K562 (cell line): ENCODE results near the gene TRIP6. TPM values are rescaled to one million over a fixed set of nuclear protein-coding genes. Genes with fewer than 3 reads are reported as not detected.

Experiments used
- ATAC-seq: fragments of 200-7000 bp; cut with Tn5 transposase; 3 replicates; pipeline ENCODE4 v1.9.1; 2020; ENCODE audit warnings: moderate library complexity
- BruUV-seq: library from RNA; stranded (reverse); fragments of 400-500 nt; replicated peaks from 2 replicates; lab custom pipeline; 2021; lab: Mats Ljungman, UMichigan
- CTCF ChIA-PET: fragments of 300-600 bp; formaldehyde crosslinking; extraction: SDS; loops from one replicate; lab custom pipeline; 2021; ENCODE audit warnings: low intra/inter-chr PET ratio; lab: Yijun Ruan, JAX
- POLR2A ChIA-PET: fragments of 300-600, 350-650 bp; sonication (Branson Sonifier 250); formaldehyde crosslinking; extraction: SDS; loops from one replicate; lab custom pipeline; 2021; ENCODE audit warnings: antibody characterized with exemption, inconsistent platforms; lab: Yijun Ruan, JAX
- DNase-seq, 4 experiments: peaks; one replicate each; pipeline versions ENCODE4 v3.0.0 to v3.0.0-alpha.2; 2011 to 2018; ENCODE audit warnings: low spot score in 3 of 4, mixed read lengths in 3 of 4; ENCODE audit errors: extremely low read depth in 1 of 4
- FAIRE-seq: peaks from 2 replicates; lab custom pipeline; 2011; peaks lifted over from hg19 to GRCh38; lab: Jason Lieb, UNC
- H2AFZ ChIP-seq: 2 replicates; pipeline ENCODE4 v1.6.0; 2011; ENCODE audit warnings: low read depth, low read length, control low read depth, inconsistent platforms
- H3K27ac ChIP-seq: fragments of 200-600 bp; 3 replicates; pipeline ENCODE4 v1.8.0; 2011; ENCODE audit warnings: low read depth, mild to moderate bottlenecking, control low read depth, inconsistent platforms, low read length, moderate library complexity, mixed read lengths; ENCODE audit errors: extremely low read depth
- H3K27me3 ChIP-seq, 2 experiments: fragments of 300-600 bp in 1 of 2; 2 replicates in 1 of 2; 3 replicates in 1 of 2; pipeline versions ENCODE4 v1.6.0 to v1.8.0; 2011; ENCODE audit warnings: inconsistent platforms in 2 of 2, low read length in 2 of 2, mild to moderate bottlenecking in 1 of 2, mixed read lengths in 1 of 2, moderate library complexity in 1 of 2; ENCODE audit not compliant: control insufficient read depth in 2 of 2, insufficient read depth in 2 of 2
- H3K36me3 ChIP-seq: fragments of 300-600 bp; 3 replicates; pipeline ENCODE4 v1.8.0; 2011; ENCODE audit warnings: mild to moderate bottlenecking, low read length, inconsistent platforms; ENCODE audit not compliant: control insufficient read depth, insufficient read depth
- H3K4me1 ChIP-seq, 2 experiments: fragments of 200-600 bp in 1 of 2; replicated peaks in 1 of 2; 2 replicates in 1 of 2; 3 replicates in 1 of 2; pipeline versions ENCODE4 v1.5.1 to v1.8.0; 2011; ENCODE audit warnings: inconsistent platforms in 2 of 2, low read length in 2 of 2, mild to moderate bottlenecking in 1 of 2, mixed read lengths in 1 of 2, moderate library complexity in 1 of 2; ENCODE audit not compliant: control insufficient read depth in 2 of 2, insufficient read depth in 2 of 2
- H3K4me2 ChIP-seq: 2 replicates; pipeline ENCODE4 v1.6.1; 2011; ENCODE audit warnings: low read length, control low read depth, inconsistent platforms, mixed read lengths; ENCODE audit not compliant: insufficient read depth
- H3K4me3 ChIP-seq: fragments of 200-600 bp; sonication (generic), shearing (Covaris generic); 2 replicates; pipeline ENCODE4 v1.5.1; 2016; ENCODE audit warnings: control low read depth, inconsistent platforms
- H3K79me2 ChIP-seq: fragments of 200-600 bp; 3 replicates; pipeline ENCODE4 v1.8.0; 2011; ENCODE audit warnings: low read length, inconsistent platforms; ENCODE audit not compliant: control insufficient read depth, insufficient read depth
- H3K9ac ChIP-seq, 2 experiments: 2 replicates each; pipeline versions ENCODE4 v1.6.0 to v1.6.1; 2011; ENCODE audit warnings: low read depth in 2 of 2, low read length in 2 of 2, control low read depth in 1 of 2, inconsistent platforms in 1 of 2, mild to moderate bottlenecking in 1 of 2, mixed read lengths in 1 of 2; ENCODE audit not compliant: insufficient read depth in 1 of 2
- H3K9me1 ChIP-seq: one replicate; pipeline ENCODE4 v1.6.0; 2011; ENCODE audit warnings: inconsistent platforms, mild to moderate bottlenecking, low read length, moderate library complexity; ENCODE audit not compliant: control insufficient read depth, insufficient read depth
- H3K9me3 ChIP-seq: replicated peaks from 2 replicates; pipeline ENCODE4 v1.5.1; 2011; ENCODE audit warnings: low read depth, low read length, inconsistent platforms; ENCODE audit not compliant: control insufficient read depth, insufficient read depth
- H4K20me1 ChIP-seq: replicated peaks from 2 replicates; pipeline ENCODE4 v1.6.1; 2011; ENCODE audit warnings: low read length, inconsistent platforms, mixed read lengths; ENCODE audit not compliant: control insufficient read depth, insufficient read depth
- BACH1 ChIP-seq: fragments of 200-800 bp; sonication (Bioruptor generic); IDR thresholded peaks from 2 replicates; pipeline ENCODE4 v1.6.1; 2016; ENCODE audit warnings: missing genetic modification characterization, missing compliant biosample characterization
- CREBBP ChIP-seq: IDR thresholded peaks from one replicate; pipeline ENCODE4 v1.6.1; 2012; ENCODE audit warnings: low read depth, mild to moderate bottlenecking, control low read depth, inconsistent platforms, low read length
- CXXC5 ChIP-seq: fragments of 250-450 bp; sonication (Bioruptor Pico); IDR thresholded peaks from 2 replicates; pipeline ENCODE4 v1.8.0; 2022; ENCODE audit warnings: inconsistent platforms, mild to moderate bottlenecking, moderate library complexity
- EWSR1 ChIP-seq: fragments of 450-650 bp; IDR thresholded peaks from 2 replicates; pipeline ENCODE4 v1.6.1; 2018; ENCODE audit warnings: borderline replicate concordance, mild to moderate bottlenecking, low read depth, moderate library complexity; ENCODE audit not compliant: partially characterized antibody
- GABPB2 ChIP-seq: fragments of 250-450 bp; sonication (Bioruptor Pico); conservative IDR thresholded peaks from 2 replicates; pipeline ENCODE4 v1.5.1; 2021; ENCODE audit warnings: mild to moderate bottlenecking
- MAFF ChIP-seq: IDR thresholded peaks from 2 replicates; pipeline ENCODE4 v1.6.1; 2012; ENCODE audit warnings: low read length, improper control_type of control experiment
- RAD51 ChIP-seq: fragments of 450-650 bp; IDR thresholded peaks from 2 replicates; pipeline ENCODE4 v1.7.1; 2016; ENCODE audit warnings: low read depth, mild to moderate bottlenecking, borderline replicate concordance
- SP2 ChIP-seq: IDR thresholded peaks from 2 replicates; pipeline ENCODE4 v1.6.1; 2011; ENCODE audit warnings: mild to moderate bottlenecking, low read depth, low read length, moderate library complexity; ENCODE audit not compliant: poor library complexity, severe bottlenecking; ENCODE audit errors: extremely low read depth
- TEAD1 ChIP-seq, 2 experiments: fragments of 450-650 bp in 1 of 2; sonication (generic) in 1 of 2; formaldehyde crosslinking; IDR thresholded peaks; 2 replicates each; pipeline versions ENCODE4 v1.4.0 to v1.8.0; 2020 to 2022; ENCODE audit warnings: mild to moderate bottlenecking in 2 of 2, missing genetic modification reagents in 1 of 2
- ZC3H4 ChIP-seq: sonication (generic); formaldehyde crosslinking; IDR thresholded peaks from 2 replicates; pipeline ENCODE4 v1.9.0; 2021; ENCODE audit warnings: missing genetic modification reagents, borderline replicate concordance
- ZNF134 ChIP-seq: fragments of 250-450 bp; sonication (Bioruptor Pico); conservative IDR thresholded peaks from 2 replicates; pipeline ENCODE4 v1.4.0; 2020
- WGBS: fragments of 100-300 bp; shearing (Covaris generic); methylation state at CpG from one replicate; pipeline ENCODE4 v1.1.6; 2016; ENCODE audit warnings: low coverage, mixed read lengths; ENCODE audit not compliant: insufficient coverage; ENCODE audit errors: missing lambda C conversion rate; 5-methylcytosine and 5-hydroxymethylcytosine counted together
- in situ Hi-C: fragments of 300-500 bp; cut with MboI; formaldehyde crosslinking; loops from 4 replicates; pipeline ENCODE4 v1.15.0; 2018; ENCODE audit warnings: inconsistent platforms, mixed read lengths
- intact Hi-C: fragments of 100-400 bp; cut with micrococcal nuclease; formaldehyde crosslinking; loops from 2 replicates; pipeline ENCODE4 v1.14.2; 2022
- polyA plus RNA-seq, 8 experiments: library from polyadenylated mRNA; depleted of rRNA in 4 of 8; stranded (reverse) in 5 of 8; unstranded in 3 of 8; fragments of >200 nt; fragmentation: Nextera tagmentation in 2 of 8; fragmentation: Illumina TruSeq in 1 of 8; extraction: Ambion mirVana in 2 of 8; extraction: Trizol in 1 of 8; gene quantifications; 2 replicates each; pipeline versions ENCODE4 v1.2.1 to v1.2.3, GENCODE V29; 2011 to 2014; ENCODE audit warnings: inconsistent platforms in 1 of 8, missing spikeins in 1 of 8
- total RNA-seq, 7 experiments: library from RNA; depleted of rRNA in 6 of 7; stranded (reverse); fragments of >200 nt in 6 of 7; fragmentation: Illumina TruSeq in 2 of 7; extraction: Trizol in 2 of 7; gene quantifications; 2 replicates each; pipeline versions ENCODE4 v1.2.1 to v1.2.3, GENCODE V29; 2011 to 2021; ENCODE audit warnings: low replicate concordance in 1 of 7
- TF ChIP-seq, protein P1 (sequence below): fragments of 250-450 bp; sonication (Bioruptor Pico); IDR thresholded peaks from 2 replicates; pipeline ENCODE4 v1.5.0; 2021
- TF ChIP-seq, protein P2 (sequence below): fragments of 250-450 bp; sonication (Bioruptor Pico); IDR thresholded peaks from 2 replicates; pipeline ENCODE4 v1.4.0; 2020; ENCODE audit warnings: mild to moderate bottlenecking, moderate library complexity
- TF ChIP-seq, protein P3 (sequence below): fragments of 250-450 bp; sonication (Bioruptor Pico); IDR thresholded peaks from 2 replicates; pipeline ENCODE4 v1.5.0; 2021; ENCODE audit warnings: mild to moderate bottlenecking, moderate library complexity

TRIP6 gene
- total and polyA plus RNA-seq, 9 of the 15 experiments (the other 6 are each of a cell fraction or from before 2014, with no cell fraction given) = 5.9 to 141 (median 54.0) TPM

DNA sequence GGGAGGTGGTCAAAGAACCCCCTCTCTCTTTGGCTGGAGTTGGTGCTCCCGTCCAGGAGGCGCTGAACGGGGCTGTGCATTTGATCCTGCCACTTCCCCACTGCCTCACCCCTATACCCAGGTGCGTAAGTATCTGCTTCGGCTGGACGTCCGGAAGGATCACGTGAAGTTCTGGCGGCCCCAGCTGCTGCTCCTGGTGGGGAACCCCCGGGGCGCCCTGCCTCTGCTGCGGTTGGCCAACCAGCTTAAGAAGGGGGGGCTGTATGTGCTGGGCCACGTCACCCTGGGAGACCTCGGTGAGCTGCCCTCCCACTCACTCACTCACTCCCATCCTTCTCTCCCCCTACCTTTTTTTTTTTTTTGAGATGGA, 5.6 kb upstream of the TRIP6 start:
- H3K4me2 ChIP-seq = no peak overlapping the region
- no peaks in the 10 kb centered on the region for H3K9me3 ChIP-seq
- no peak overlapping the region for H2AFZ ChIP-seq
- no peaks in the 10 kb centered on the region for H4K20me1 ChIP-seq
- in situ Hi-C loops (no loop called here), intact Hi-C loops (no loop called here)
- H3K9ac ChIP-seq = 0 out of 4 replicates have a peak overlapping the region, but pooled peaks of 1 of the 2 experiments have one; percentile 82
- H3K27ac ChIP-seq = no peak overlapping the region
- H3K36me3 ChIP-seq = peaks cover 29% of the 10 kb centered on the region; the same call in 2 of the 3 replicates
- no peak overlapping the region for H3K4me3 ChIP-seq
- ATAC-seq (no peak), FAIRE-seq (no peak), DNase-seq (no peak)
- ChIA-PET CTCF (interaction anchor here (0.7 kb wide), 1 partner anchor 64 kb away, joined by 5 read pairs; no protein-coding TSS in a partner anchor), POLR2A (interaction anchor here (1.1 to 1.4 kb wide), 2 partner anchors 9 to 13 kb away, joined by 3 to 5 read pairs; partner anchors contain the start of genes SLC12A9 and SRRT)
- peaks cover 7 to 39% of the 10 kb centered on the region in 2 experiments for H3K4me1 ChIP-seq
- peaks cover 2% of the 10 kb centered on the region; the same call in 2 of the 3 replicates for H3K79me2 ChIP-seq
- BruUV-seq = no TSS peak
- WGBS = 93% methylated on average over 10 of the region's 14 CpGs
- H3K27me3 ChIP-seq = no peaks in the 10 kb centered on the region; a peak in 1 of 5 replicates
- H3K9me1 ChIP-seq = no peaks in the 10 kb centered on the region
- TF ChIP-seq MAFF = no peak
- no peak for TF ChIP-seq CREBBP
- TF ChIP-seq ZNF134 (CRISPR knock-in tag) = no peak
- no peak for TF ChIP-seq EWSR1
- no peak for TF ChIP-seq ZC3H4
- no peak for TF ChIP-seq SP2
- TF ChIP-seq, protein P1, sequence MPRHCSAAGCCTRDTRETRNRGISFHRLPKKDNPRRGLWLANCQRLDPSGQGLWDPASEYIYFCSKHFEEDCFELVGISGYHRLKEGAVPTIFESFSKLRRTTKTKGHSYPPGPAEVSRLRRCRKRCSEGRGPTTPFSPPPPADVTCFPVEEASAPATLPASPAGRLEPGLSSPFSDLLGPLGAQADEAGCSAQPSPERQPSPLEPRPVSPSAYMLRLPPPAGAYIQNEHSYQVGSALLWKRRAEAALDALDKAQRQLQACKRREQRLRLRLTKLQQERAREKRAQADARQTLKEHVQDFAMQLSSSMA (CRISPR knock-in tag) = no peak
- no peak for TF ChIP-seq RAD51
- no peak for TF ChIP-seq CXXC5
- no peak for TF ChIP-seq BACH1 (tag)
- TF ChIP-seq, protein P2, sequence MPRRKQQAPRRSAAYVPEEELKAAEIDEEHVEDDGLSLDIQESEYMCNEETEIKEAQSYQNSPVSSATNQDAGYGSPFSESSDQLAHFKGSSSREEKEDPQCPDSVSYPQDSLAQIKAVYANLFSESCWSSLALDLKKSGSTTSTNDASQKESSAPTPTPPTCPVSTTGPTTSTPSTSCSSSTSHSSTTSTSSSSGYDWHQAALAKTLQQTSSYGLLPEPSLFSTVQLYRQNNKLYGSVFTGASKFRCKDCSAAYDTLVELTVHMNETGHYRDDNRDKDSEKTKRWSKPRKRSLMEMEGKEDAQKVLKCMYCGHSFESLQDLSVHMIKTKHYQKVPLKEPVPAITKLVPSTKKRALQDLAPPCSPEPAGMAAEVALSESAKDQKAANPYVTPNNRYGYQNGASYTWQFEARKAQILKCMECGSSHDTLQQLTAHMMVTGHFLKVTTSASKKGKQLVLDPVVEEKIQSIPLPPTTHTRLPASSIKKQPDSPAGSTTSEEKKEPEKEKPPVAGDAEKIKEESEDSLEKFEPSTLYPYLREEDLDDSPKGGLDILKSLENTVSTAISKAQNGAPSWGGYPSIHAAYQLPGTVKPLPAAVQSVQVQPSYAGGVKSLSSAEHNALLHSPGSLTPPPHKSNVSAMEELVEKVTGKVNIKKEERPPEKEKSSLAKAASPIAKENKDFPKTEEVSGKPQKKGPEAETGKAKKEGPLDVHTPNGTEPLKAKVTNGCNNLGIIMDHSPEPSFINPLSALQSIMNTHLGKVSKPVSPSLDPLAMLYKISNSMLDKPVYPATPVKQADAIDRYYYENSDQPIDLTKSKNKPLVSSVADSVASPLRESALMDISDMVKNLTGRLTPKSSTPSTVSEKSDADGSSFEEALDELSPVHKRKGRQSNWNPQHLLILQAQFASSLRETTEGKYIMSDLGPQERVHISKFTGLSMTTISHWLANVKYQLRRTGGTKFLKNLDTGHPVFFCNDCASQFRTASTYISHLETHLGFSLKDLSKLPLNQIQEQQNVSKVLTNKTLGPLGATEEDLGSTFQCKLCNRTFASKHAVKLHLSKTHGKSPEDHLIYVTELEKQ = no peak
- no peak for TF ChIP-seq TEAD1 (CRISPR knock-in tag; IDR thresholded peaks at IDR 0.05)
- TF ChIP-seq GABPB2 (CRISPR knock-in tag) = no peak
- TF ChIP-seq, protein P3, sequence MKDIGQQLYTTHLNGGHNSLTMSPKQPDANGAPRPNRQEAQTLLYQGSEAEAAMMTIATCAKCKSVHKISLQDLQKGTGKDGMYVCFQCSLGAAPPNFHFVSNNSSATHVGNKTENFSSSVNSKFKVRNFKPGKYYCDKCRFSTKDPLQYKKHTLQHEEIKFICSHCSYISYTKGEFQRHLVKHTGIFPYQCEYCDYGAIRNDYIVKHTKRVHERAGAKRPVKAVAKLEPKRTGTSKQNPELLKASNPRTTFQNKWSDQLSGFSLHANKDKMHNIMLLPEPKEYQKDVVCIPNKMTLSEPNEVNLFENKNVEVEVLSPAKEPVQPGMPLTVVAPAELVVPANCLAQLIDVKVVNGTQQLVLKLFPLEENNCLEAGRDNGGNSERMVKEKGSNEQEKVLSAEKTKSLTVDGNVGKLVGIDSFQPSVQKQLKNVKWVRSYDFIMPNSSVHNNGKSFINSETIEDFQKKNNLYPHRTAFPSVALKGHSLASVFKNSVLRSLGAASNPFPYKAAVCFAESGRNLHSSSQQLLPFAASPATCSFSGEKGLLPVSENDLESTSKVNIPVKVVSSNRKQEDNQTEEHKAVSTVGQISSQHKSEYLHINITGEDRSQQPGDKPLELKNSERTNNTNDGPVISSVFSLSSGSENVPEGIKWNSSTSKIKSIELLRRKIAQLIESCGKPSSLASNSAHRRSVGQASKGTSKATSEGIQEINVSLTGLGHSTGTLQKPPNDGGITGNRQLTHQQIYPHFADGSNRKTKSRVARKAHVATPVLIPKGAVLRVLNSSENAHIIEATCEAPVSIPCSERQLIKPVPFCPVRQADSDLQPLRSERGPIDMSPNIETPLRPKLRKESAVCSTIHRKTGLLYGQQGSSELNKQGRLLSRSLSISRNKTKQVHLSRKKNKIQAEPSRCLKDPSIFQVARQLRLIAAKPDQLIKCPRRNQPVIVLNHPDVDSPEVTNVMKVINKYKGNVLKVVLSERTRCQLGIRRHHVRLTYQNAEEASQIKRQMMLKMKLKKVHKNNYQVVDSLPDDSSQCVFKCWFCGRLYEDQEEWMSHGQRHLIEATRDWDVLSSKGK = no peak
